ENCODE results near the gene ASCL2.
"Not testable (repeated sequence)": the region's sequence is repeated elsewhere in the genome, so short reads cannot be mapped to it uniquely, and the experiment has no call there.

Gene ASCL2

GRCh38 chr11:2237457-2238238 lies 32.7 kb downstream of the ASCL2 start:
- no peak for DNase-seq (ENCODE audit: low spot score)
- Mint-ChIP-seq H3K36me3 (ENCODE audit: low read depth) (no peaks in the 10 kb centered on the region), H3K9me3 (no peaks in the 10 kb centered on the region), H3K4me3 (no peak overlapping the region), H3K4me1 (ENCODE audit: low read depth) (no peaks in the 10 kb centered on the region), H3K27me3 (ENCODE audit: low read depth) (peaks cover 9% of the 10 kb centered on the region), H3K27ac (no peak overlapping the region)

- H3K4me1 Mint-ChIP-seq (ENCODE audit: low read depth); H3K9me3 Mint-ChIP-seq; DNase-seq (ENCODE audit: low spot score); H3K4me3 Mint-ChIP-seq; H3K36me3 Mint-ChIP-seq (ENCODE audit: low read depth); H3K27ac Mint-ChIP-seq: not testable (repeated sequence)
- H3K27me3 Mint-ChIP-seq (ENCODE audit: low read depth), result peaks cover 16% of the 10 kb centered on the region
These were observed 33.8 kb downstream of the ASCL2 start for GRCh38 chr11:2236381-2237134.

- H3K36me3 Mint-ChIP-seq (ENCODE audit: low read depth), result no peaks in the 10 kb centered on the region
- H3K27ac Mint-ChIP-seq, result no peak overlapping the region
- no peak for DNase-seq (ENCODE audit: low spot score)
- no peaks in the 10 kb centered on the region for H3K9me3 Mint-ChIP-seq
- no peaks in the 10 kb centered on the region for H3K4me1 Mint-ChIP-seq (ENCODE audit: low read depth)
- H3K4me3 Mint-ChIP-seq, result no peak overlapping the region
- peaks cover 15% of the 10 kb centered on the region for H3K27me3 Mint-ChIP-seq (ENCODE audit: low read depth)
These were observed 34.6 kb downstream of the ASCL2 start for GRCh38 chr11:2235588-2236326.

GRCh38 chr11:2234963-2235362 lies 35.4 kb downstream of the ASCL2 start:
- no peak for DNase-seq (ENCODE audit: low spot score)
- peaks cover 4% of the 10 kb centered on the region for H3K9me3 Mint-ChIP-seq
- peaks cover 20% of the 10 kb centered on the region for H3K27me3 Mint-ChIP-seq (ENCODE audit: low read depth)
- no peaks in the 10 kb centered on the region for H3K4me1 Mint-ChIP-seq (ENCODE audit: low read depth)
- H3K27ac Mint-ChIP-seq, result no peak overlapping the region
- H3K4me3 Mint-ChIP-seq, result no peak overlapping the region
- H3K36me3 Mint-ChIP-seq (ENCODE audit: low read depth), result no peaks in the 10 kb centered on the region

- H3K27me3 Mint-ChIP-seq (ENCODE audit: low read depth), result peaks cover 25% of the 10 kb centered on the region
- no peak overlapping the region for H3K4me3 Mint-ChIP-seq
- H3K27ac Mint-ChIP-seq, result no peak overlapping the region
- no peak for DNase-seq (ENCODE audit: low spot score)
- H3K4me1 Mint-ChIP-seq (ENCODE audit: low read depth), result no peaks in the 10 kb centered on the region
- H3K9me3 Mint-ChIP-seq, result peaks cover 13% of the 10 kb centered on the region
- H3K36me3 Mint-ChIP-seq (ENCODE audit: low read depth), result no peaks in the 10 kb centered on the region
These were observed 36.5 kb downstream of the ASCL2 start for GRCh38 chr11:2233693-2234455.

- Mint-ChIP-seq H3K27me3 (ENCODE audit: low read depth) (peaks cover 37% of the 10 kb centered on the region), H3K4me3 (no peak overlapping the region), H3K4me1 (ENCODE audit: low read depth) (no peaks in the 10 kb centered on the region), H3K27ac (no peak overlapping the region), H3K36me3 (ENCODE audit: low read depth) (no peaks in the 10 kb centered on the region), H3K9me3 (peaks cover 14% of the 10 kb centered on the region)
- no peak for DNase-seq (ENCODE audit: low spot score)
These were observed 40.6 kb downstream of the ASCL2 start for GRCh38 chr11:2229713-2230297.

- H3K4me3 Mint-ChIP-seq, result no peak overlapping the region
- peaks cover 22% of the 10 kb centered on the region for H3K27me3 Mint-ChIP-seq (ENCODE audit: low read depth)
- no peak overlapping the region for H3K27ac Mint-ChIP-seq
- H3K9me3 Mint-ChIP-seq, result peaks cover 4% of the 10 kb centered on the region
- no peaks in the 10 kb centered on the region for H3K4me1 Mint-ChIP-seq (ENCODE audit: low read depth)
- H3K36me3 Mint-ChIP-seq (ENCODE audit: low read depth), result no peaks in the 10 kb centered on the region
- no peak for DNase-seq (ENCODE audit: low spot score)
These were observed 46.1 kb downstream of the ASCL2 start for GRCh38 chr11:2224254-2224653.

- no peak overlapping the region for H3K4me3 Mint-ChIP-seq
- H3K9me3 Mint-ChIP-seq, result no peaks in the 10 kb centered on the region
- peaks cover 19% of the 10 kb centered on the region for H3K27me3 Mint-ChIP-seq (ENCODE audit: low read depth)
- H3K27ac Mint-ChIP-seq, result no peak overlapping the region
- peak; percentile 2 for DNase-seq (ENCODE audit: low spot score)
- H3K36me3 Mint-ChIP-seq (ENCODE audit: low read depth), result no peaks in the 10 kb centered on the region
- H3K4me1 Mint-ChIP-seq (ENCODE audit: low read depth), result no peaks in the 10 kb centered on the region
These were observed 47.1 kb downstream of the ASCL2 start for GRCh38 chr11:2223153-2223794.

- Mint-ChIP-seq H3K4me1 (ENCODE audit: low read depth) (no peaks in the 10 kb centered on the region), H3K9me3 (no peaks in the 10 kb centered on the region), H3K36me3 (ENCODE audit: low read depth) (no peaks in the 10 kb centered on the region), H3K27ac (no peak overlapping the region), H3K27me3 (ENCODE audit: low read depth) (peaks cover 19% of the 10 kb centered on the region), H3K4me3 (no peak overlapping the region)
- peak; percentile 2 for DNase-seq (ENCODE audit: low spot score)
These were observed 47.9 kb downstream of the ASCL2 start for GRCh38 chr11:2222451-2222850.

- DNase-seq (ENCODE audit: low spot score), result peak; percentile 0
- Mint-ChIP-seq H3K27me3 (ENCODE audit: low read depth) (peaks cover 16% of the 10 kb centered on the region), H3K4me3 (no peak overlapping the region), H3K36me3 (ENCODE audit: low read depth) (no peaks in the 10 kb centered on the region), H3K9me3 (no peaks in the 10 kb centered on the region), H3K4me1 (ENCODE audit: low read depth) (no peaks in the 10 kb centered on the region), H3K27ac (no peak overlapping the region)
These were observed 48.8 kb downstream of the ASCL2 start for GRCh38 chr11:2221591-2221990.

GRCh38 chr11:2221024-2221423 lies 49.4 kb downstream of the ASCL2 start:
- DNase-seq (ENCODE audit: low spot score), result no peak
- Mint-ChIP-seq H3K36me3 (ENCODE audit: low read depth) (no peaks in the 10 kb centered on the region), H3K4me1 (ENCODE audit: low read depth) (no peaks in the 10 kb centered on the region), H3K27me3 (ENCODE audit: low read depth) (peaks cover 16% of the 10 kb centered on the region), H3K27ac (no peak overlapping the region), H3K9me3 (no peaks in the 10 kb centered on the region), H3K4me3 (no peak overlapping the region)

GRCh38 chr11:2220173-2220771 lies 50.1 kb downstream of the ASCL2 start:
- H3K9me3 Mint-ChIP-seq, result no peaks in the 10 kb centered on the region
- no peak overlapping the region for H3K4me3 Mint-ChIP-seq
- H3K4me1 Mint-ChIP-seq (ENCODE audit: low read depth), result no peaks in the 10 kb centered on the region
- H3K36me3 Mint-ChIP-seq (ENCODE audit: low read depth), result no peaks in the 10 kb centered on the region
- no peak overlapping the region for H3K27ac Mint-ChIP-seq
- H3K27me3 Mint-ChIP-seq (ENCODE audit: low read depth), result peaks cover 12% of the 10 kb centered on the region
- no peak for DNase-seq (ENCODE audit: low spot score)
